ENCODE data around the gene DTX2. TPM values are rescaled to one million over a fixed set of nuclear protein-coding genes. Genes with fewer than 3 reads are reported as not detected.
"Not testable (repeated sequence)": the region's sequence is repeated elsewhere in the genome, so short reads cannot be mapped to it uniquely, and the experiment has no call there.

DTX2 gene
- polyA plus RNA-seq, 3 donors, result 10.0 to 17.5 (median 16.0) TPM

- not testable (repeated sequence) for H3K27ac ChIP-seq (ENCODE audit: low read depth, low read length)
- WGBS, 3 donors, result 95 to 96% (median 96%) methylated on average over 24 of the region's 24 CpGs
Observed at GRCh38 chr7:76482660-76483059, 21.2 kb downstream of the DTX2 start.

- H3K27ac ChIP-seq (ENCODE audit: low read depth, low read length), result not testable (repeated sequence)
- WGBS, 3 donors, result 93 to 98% (median 94%) methylated on average over 11 to 17 of the region's 17 CpGs
Observed at GRCh38 chr7:76483081-76483480, 21.6 kb downstream of the DTX2 start.

- H3K27ac ChIP-seq (ENCODE audit: low read depth, low read length), result not testable (repeated sequence)
- WGBS, 3 donors, result 67 to 97% (median 90%) methylated on average over 3 to 7 of the region's 12 CpGs
Observed at GRCh38 chr7:76484456-76484855, 22.9 kb downstream of the DTX2 start.

GRCh38 chr7:76485822-76486610 is 24.5 kb downstream of the DTX2 start:
- 29 to 80% (median 37%) methylated on average over 2 to 5 of the region's 20 CpGs for WGBS, 3 donors
- not testable (repeated sequence) for H3K27ac ChIP-seq (ENCODE audit: low read depth, low read length)

- H3K27ac ChIP-seq (ENCODE audit: low read depth, low read length), result not testable (repeated sequence)
- WGBS, 3 donors, result 42 to 66% (median 52%) methylated on average over 2 of the region's 5 CpGs
Observed at GRCh38 chr7:76486618-76487017, 25.1 kb downstream of the DTX2 start.

- 54 to 97% (median 74%) methylated on average over 3 to 7 of the region's 13 CpGs for WGBS, 3 donors
- H3K27ac ChIP-seq (ENCODE audit: low read depth, low read length), result not testable (repeated sequence)
Observed at GRCh38 chr7:76487969-76488368, 26.5 kb downstream of the DTX2 start.

GRCh38 chr7:76492139-76492538 is 30.6 kb downstream of the DTX2 start:
- 94 to 96% (median 94%) methylated on average over 2 to 5 of the region's 10 CpGs for WGBS, 3 donors

GRCh38 chr7:76495717-76496116 is 34.2 kb downstream of the DTX2 start:
- whole genome bisulfite sequencing, 3 donors, result 91 to 95% (median 94%) methylated on average over 9 to 16 of the region's 16 CpGs
- H3K27ac ChIP-seq (ENCODE audit: low read depth, low read length), result not testable (repeated sequence)

More at GRCh38 chr7:76492139-76492538, 30.6 kb downstream of the DTX2 start:
- not testable (repeated sequence) for H3K27ac ChIP-seq (ENCODE audit: low read depth, low read length)

- not testable (repeated sequence) for H3K27ac ChIP-seq (ENCODE audit: low read depth, low read length)
- WGBS, 3 donors, result 82 to 89% (median 85%) methylated on average over 7 to 12 of the region's 27 CpGs
Observed at GRCh38 chr7:76497918-76498582, 36.5 kb downstream of the DTX2 start.

GRCh38 chr7:76498583-76499200 is 37.2 kb downstream of the DTX2 start:
- H3K27ac ChIP-seq (ENCODE audit: low read depth, low read length), result not testable (repeated sequence)
- 88 to 92% (median 89%) methylated on average over 3 to 7 of the region's 10 CpGs for WGBS, 3 donors

GRCh38 chr7:76499201-76499923 is 37.9 kb downstream of the DTX2 start:
- 68 to 84% (median 81%) methylated on average over 8 to 14 of the region's 28 CpGs for WGBS, 3 donors
- not testable (repeated sequence) for H3K27ac ChIP-seq (ENCODE audit: low read depth, low read length)

GRCh38 chr7:76499924-76500241 is 38.4 kb downstream of the DTX2 start:
- WGBS, 3 donors, result 51 to 57% methylated on average over 6 of the region's 19 CpGs; no CpG with 5 or more reads in 1 of the 3 donors
- H3K27ac ChIP-seq (ENCODE audit: low read depth, low read length), result not testable (repeated sequence)

- not testable (repeated sequence) for H3K27ac ChIP-seq (ENCODE audit: low read depth, low read length)
- 81 to 82% (median 81%) methylated on average over 10 to 12 of the region's 13 CpGs for WGBS, 3 donors
Observed at GRCh38 chr7:76502224-76502623, 40.7 kb downstream of the DTX2 start.

GRCh38 chr7:76502836-76503235 is 41.3 kb downstream of the DTX2 start:
- H3K27ac ChIP-seq (ENCODE audit: low read depth, low read length), result not testable (repeated sequence)
- WGBS, 3 donors, result 92 to 94% (median 94%) methylated on average over 16 of the region's 16 CpGs

GRCh38 chr7:76503244-76503643 is 41.7 kb downstream of the DTX2 start:
- WGBS, 3 donors, result 87 to 94% (median 91%) methylated on average over 11 to 12 of the region's 12 CpGs
- not testable (repeated sequence) for H3K27ac ChIP-seq (ENCODE audit: low read depth, low read length)

- WGBS, 3 donors, result 87 to 91% (median 88%) methylated on average over 18 to 22 of the region's 33 CpGs
- H3K27ac ChIP-seq (ENCODE audit: low read depth, low read length), result not testable (repeated sequence)
Observed at GRCh38 chr7:76504351-76505167, 43.0 kb downstream of the DTX2 start.

GRCh38 chr7:76505168-76506080 is 43.9 kb downstream of the DTX2 start:
- WGBS, 3 donors, result 90 to 93% (median 92%) methylated on average over 29 to 32 of the region's 32 CpGs
- H3K27ac ChIP-seq (ENCODE audit: low read depth, low read length), result no peak overlapping the region
